ENCODE measurements around the gene CEACAM6.
"Not testable (repeated sequence)": the region's sequence is repeated elsewhere in the genome, so short reads cannot be mapped to it uniquely, and the experiment has no call there.

Gene CEACAM6

GRCh38 chr19:41755328-41755913 lies at the start of gene CEACAM6:
TSS of gene CEACAM6 (plus strand) at chr19:41755530. CDS start at chr19:41755639, 109 bp downstream.
- DNase-seq (ENCODE audit: low read depth): no peak

GRCh38 chr19:41706741-41707501 lies 48.4 kb upstream of the CEACAM6 start:
- peak; percentile 0 for DNase-seq (ENCODE audit: low read depth)

- DNase-seq (ENCODE audit: low read depth): no peak
Observed at GRCh38 chr19:41707502-41707812, 47.9 kb upstream of the CEACAM6 start.

- DNase-seq (ENCODE audit: low read depth): no peak
Observed at GRCh38 chr19:41707871-41708371, 47.4 kb upstream of the CEACAM6 start.

GRCh38 chr19:41708481-41708880 lies 46.8 kb upstream of the CEACAM6 start, which contains the start of gene CEACAM5:
TSS of gene CEACAM5 (plus strand) at chr19:41708626. CDS start at chr19:41708732, 106 bp downstream.
- no peak for DNase-seq (ENCODE audit: low read depth)

- not testable (repeated sequence) for DNase-seq (ENCODE audit: low read depth)
Observed at GRCh38 chr19:41709516-41709915, 45.8 kb upstream of the CEACAM6 start.

- DNase-seq (ENCODE audit: low read depth): no peak
Observed at GRCh38 chr19:41709951-41710645, 45.2 kb upstream of the CEACAM6 start.

- DNase-seq (ENCODE audit: low read depth): no peak
Observed at GRCh38 chr19:41711376-41712261, 43.7 kb upstream of the CEACAM6 start.

- no peak for DNase-seq (ENCODE audit: low read depth)
Observed at GRCh38 chr19:41714598-41714997, 40.7 kb upstream of the CEACAM6 start.

- no peak for DNase-seq (ENCODE audit: low read depth)
Observed at GRCh38 chr19:41718761-41719160, 36.6 kb upstream of the CEACAM6 start.

- DNase-seq (ENCODE audit: low read depth): no peak
Observed at GRCh38 chr19:41720103-41720502, 35.2 kb upstream of the CEACAM6 start.

GRCh38 chr19:41726493-41726892 lies 28.8 kb upstream of the CEACAM6 start:
- DNase-seq (ENCODE audit: low read depth): no peak

GRCh38 chr19:41734156-41734555 lies 21.2 kb upstream of the CEACAM6 start:
- no peak for DNase-seq (ENCODE audit: low read depth)

- no peak for DNase-seq (ENCODE audit: low read depth)
Observed at GRCh38 chr19:41734585-41734984, 20.7 kb upstream of the CEACAM6 start.

GRCh38 chr19:41735071-41735600 lies 20.2 kb upstream of the CEACAM6 start:
- DNase-seq (ENCODE audit: low read depth): no peak

- no peak for DNase-seq (ENCODE audit: low read depth)
Observed at GRCh38 chr19:41739361-41739760, 16.0 kb upstream of the CEACAM6 start.

GRCh38 chr19:41740415-41741243 lies 14.7 kb upstream of the CEACAM6 start:
- no peak for DNase-seq (ENCODE audit: low read depth)

- no peak for DNase-seq (ENCODE audit: low read depth)
Observed at GRCh38 chr19:41741244-41741554, 14.1 kb upstream of the CEACAM6 start.

GRCh38 chr19:41744850-41745249 lies 10.5 kb upstream of the CEACAM6 start:
- no peak for DNase-seq (ENCODE audit: low read depth)

GRCh38 chr19:41745756-41746155 lies 9.6 kb upstream of the CEACAM6 start:
- DNase-seq (ENCODE audit: low read depth): no peak

All from GM04504 (cell line).